Natural killer cell (primary cell): ENCODE measurements around the gene MDN1. TPM values are rescaled to one million over a fixed set of nuclear protein-coding genes. Genes with fewer than 3 reads are reported as not detected.

ENCODE experiments used
- ATAC-seq, 3 donors: fragments of 150-1000 bp in 2 of 3; fragments of 200-7000 bp in 1 of 3; cut with Tn5 transposase; 1 replicate in 1 of 3; 2 replicates in 2 of 3; pipeline ENCODE4 v1.10.0; 2021; ENCODE audit warnings: mild to moderate bottlenecking in 2 of 3, moderate library complexity in 2 of 3
- DNase-seq, 2 donors: peaks; one replicate each; pipeline versions ENCODE4 v3.0.0 to v3.0.0-alpha.2; 2013 to 2021; ENCODE audit warnings: mixed read lengths in 1 of 2
- H3K27ac ChIP-seq: one replicate; pipeline ENCODE4 v1.5.1; 2013; ENCODE audit warnings: mild to moderate bottlenecking, low read length
- H3K27me3 ChIP-seq: one replicate; pipeline ENCODE4 v1.6.1; 2013; ENCODE audit warnings: low read length; ENCODE audit not compliant: control insufficient read depth, insufficient read depth
- H3K36me3 ChIP-seq: one replicate; pipeline ENCODE4 v1.6.1; 2013; ENCODE audit warnings: low read length; ENCODE audit not compliant: control insufficient read depth, insufficient read depth
- H3K4me1 ChIP-seq: one replicate; pipeline ENCODE4 v1.6.1; 2013; ENCODE audit warnings: low read length; ENCODE audit not compliant: control insufficient read depth, insufficient read depth
- H3K4me3 ChIP-seq: one replicate; pipeline ENCODE4 v1.5.1; 2013; ENCODE audit warnings: low read length
- H3K9me3 ChIP-seq: one replicate; pipeline ENCODE4 v1.6.1; 2013; ENCODE audit warnings: low read length; ENCODE audit not compliant: control insufficient read depth, insufficient read depth
- H3K27ac Mint-ChIP-seq, 2 donors: one replicate each; pipeline ENCODE4 v1.8.0; 2022; ENCODE audit warnings: mild to moderate bottlenecking in 2 of 2, mixed read lengths in 2 of 2, moderate library complexity in 1 of 2
- H3K27me3 Mint-ChIP-seq, 2 donors: one replicate each; pipeline ENCODE4 v1.8.0; 2022; ENCODE audit warnings: low read depth in 2 of 2, mixed read lengths in 2 of 2
- H3K36me3 Mint-ChIP-seq: one replicate; pipeline ENCODE4 v1.8.0; 2022; ENCODE audit warnings: mixed read lengths
- H3K4me1 Mint-ChIP-seq, 2 donors: one replicate each; pipeline ENCODE4 v1.8.0; 2022; ENCODE audit warnings: mixed read lengths in 2 of 2
- H3K4me3 Mint-ChIP-seq: one replicate; pipeline ENCODE4 v1.8.0; 2022; ENCODE audit warnings: mild to moderate bottlenecking, moderate library complexity, mixed read lengths
- H3K9me3 Mint-ChIP-seq, 2 donors: one replicate each; pipeline ENCODE4 v1.8.0; 2022; ENCODE audit warnings: mixed read lengths in 2 of 2
- CTCF ChIP-seq: fragments of 200-600 bp; IDR thresholded peaks from one replicate; pipeline ENCODE4 v1.8.0; 2022; ENCODE audit warnings: antibody characterized with exemption
- WGBS: methylation state at CpG from one replicate; pipeline ENCODE4 v1.1.7; 2013; ENCODE audit warnings: missing lambda C conversion rate; ENCODE audit not compliant: insufficient coverage; 5-methylcytosine and 5-hydroxymethylcytosine counted together
- intact Hi-C: fragments of 100-400 bp; cut with micrococcal nuclease; formaldehyde crosslinking; loops from one replicate; pipeline ENCODE4 v1.14.2; 2022
- total RNA-seq, 4 donors: library from RNA; stranded (reverse); fragments of 120-200 nt in 1 of 4; gene quantifications; one replicate each; pipeline versions ENCODE4 v1.2.3 to v1.2.4, GENCODE V29; 2013 to 2022

MDN1 gene
- total RNA-seq, 3 donors from 2014 or later (not counting 1 experiment from before 2014, with no cell fraction given): 38.0 to 43.3 (median 41.4) TPM

- WGBS: 49% methylated on average over 6 of the region's 6 CpGs
- intact Hi-C loops: no loop called here
- Histone ChIP-seq H3K36me3 (peaks cover 22% of the 10 kb centered on the region), H3K27ac (no peak overlapping the region), H3K9me3 (no peaks in the 10 kb centered on the region), H3K27me3 (no peaks in the 10 kb centered on the region), H3K4me1 (peaks cover 15% of the 10 kb centered on the region), H3K4me3 (no peak overlapping the region)
- no peaks in the 10 kb centered on the region for H3K27me3 Mint-ChIP-seq
- peak overlapping the region; percentile 14 for H3K4me3 Mint-ChIP-seq
- H3K4me1 Mint-ChIP-seq: peaks cover 22 to 26% of the 10 kb centered on the region in 2 donors
- DNase-seq: peak in 1 of 2 donors; percentile 34
- H3K9me3 Mint-ChIP-seq: no peaks in the 10 kb centered on the region
- TF ChIP-seq CTCF: no peak
- peak; percentile 55 to 75 (median 57) for ATAC-seq
- peaks cover 6% of the 10 kb centered on the region for H3K36me3 Mint-ChIP-seq
- peak overlapping the region; percentile 62 to 73 for H3K27ac Mint-ChIP-seq
These were observed 25.3 kb downstream of the MDN1 start for GRCh38 chr6:89794324-89794723.

- no peaks in the 10 kb centered on the region for H3K27me3 Mint-ChIP-seq
- Histone ChIP-seq H3K4me3 (no peak overlapping the region), H3K27me3 (no peaks in the 10 kb centered on the region), H3K27ac (no peak overlapping the region), H3K4me1 (peaks cover 15% of the 10 kb centered on the region), H3K9me3 (no peaks in the 10 kb centered on the region), H3K36me3 (peaks cover 23% of the 10 kb centered on the region)
- H3K4me3 Mint-ChIP-seq: peak overlapping the region; percentile 70
- 44% methylated on average over 3 of the region's 3 CpGs for WGBS
- peaks cover 6% of the 10 kb centered on the region for H3K36me3 Mint-ChIP-seq
- no peak for TF ChIP-seq CTCF
- peaks cover 22 to 26% of the 10 kb centered on the region in 2 donors for H3K4me1 Mint-ChIP-seq
- ATAC-seq: no peak
- intact Hi-C loops: no loop called here
- DNase-seq: no peak
- peak overlapping the region; percentile 67 to 78 for H3K27ac Mint-ChIP-seq
- H3K9me3 Mint-ChIP-seq: no peaks in the 10 kb centered on the region
These were observed 26.0 kb downstream of the MDN1 start for GRCh38 chr6:89793586-89793985.

- ATAC-seq: peak; percentile 44 to 71 (median 54)
- peaks cover 15% of the 10 kb centered on the region for H3K4me1 ChIP-seq
- peaks cover 30% of the 10 kb centered on the region for H3K36me3 ChIP-seq
- 31% methylated on average over 2 of the region's 2 CpGs for WGBS
- no peak overlapping the region for H3K27ac ChIP-seq
- no peaks in the 10 kb centered on the region for H3K27me3 Mint-ChIP-seq
- no peaks in the 10 kb centered on the region for H3K9me3 Mint-ChIP-seq
- peak in 1 of 2 donors; percentile 29 for DNase-seq
- H3K9me3 ChIP-seq: no peaks in the 10 kb centered on the region
- H3K4me3 Mint-ChIP-seq: peak overlapping the region; percentile 70
- H3K27me3 ChIP-seq: no peaks in the 10 kb centered on the region
- H3K4me3 ChIP-seq: no peak overlapping the region
- H3K4me1 Mint-ChIP-seq: peaks cover 22 to 26% of the 10 kb centered on the region in 2 donors
- peak; percentile 27 for TF ChIP-seq CTCF
- intact Hi-C loops: no loop called here
- peak overlapping the region; percentile 67 to 78 for H3K27ac Mint-ChIP-seq
- H3K36me3 Mint-ChIP-seq: peaks cover 12% of the 10 kb centered on the region
These were observed 26.7 kb downstream of the MDN1 start for GRCh38 chr6:89792881-89793280.

- intact Hi-C loops: no loop called here
- ATAC-seq: no peak
- no peaks in the 10 kb centered on the region for H3K27me3 Mint-ChIP-seq
- H3K4me3 Mint-ChIP-seq: no peak overlapping the region
- WGBS: 100% methylated on average over 1 of the region's 2 CpGs
- Histone ChIP-seq H3K4me1 (peaks cover 15% of the 10 kb centered on the region), H3K36me3 (peaks cover 43% of the 10 kb centered on the region), H3K27ac (no peak overlapping the region), H3K27me3 (no peaks in the 10 kb centered on the region), H3K4me3 (no peak overlapping the region), H3K9me3 (no peaks in the 10 kb centered on the region)
- no peak overlapping the region for H3K27ac Mint-ChIP-seq
- TF ChIP-seq CTCF: no peak
- H3K36me3 Mint-ChIP-seq: peaks cover 12% of the 10 kb centered on the region
- no peaks in the 10 kb centered on the region for H3K9me3 Mint-ChIP-seq
- H3K4me1 Mint-ChIP-seq: peaks cover 22 to 26% of the 10 kb centered on the region in 2 donors
- DNase-seq: no peak
These were observed 29.2 kb downstream of the MDN1 start for GRCh38 chr6:89790403-89790802.
